Upper lobe of left lung (tissue), 6 donors: ENCODE data around the gene SRGAP3. TPM values are rescaled to one million over a fixed set of nuclear protein-coding genes. Genes with fewer than 3 reads are reported as not detected.

Experiments used
- ATAC-seq, 2 donors: fragments of 200-7000 bp; cut with Tn5 transposase; one replicate each; pipeline ENCODE4 v1.9.1; 2022; ENCODE audit warnings: mild to moderate bottlenecking in 2 of 2, moderate library complexity in 2 of 2; ENCODE audit not compliant: low FRiP score in 2 of 2
- DNase-seq, 2 donors: peaks; one replicate each; pipeline ENCODE4 v3.0.0-alpha.2; 2019 to 2020
- H3K27ac ChIP-seq, 4 donors: fragments of 200-600 bp; sonication (generic); one replicate each; pipeline ENCODE4 v1.5.1; 2016 to 2019
- H3K27me3 ChIP-seq, 4 donors: fragments of 200-600 bp; sonication (generic); one replicate each; pipeline ENCODE4 v1.5.1; 2017 to 2019
- H3K36me3 ChIP-seq, 4 donors: fragments of 200-600 bp; sonication (generic); one replicate each; pipeline ENCODE4 v1.5.1; 2016 to 2019
- H3K4me1 ChIP-seq, 4 donors: fragments of 200-600 bp; sonication (generic); one replicate each; pipeline ENCODE4 v1.5.1; 2018 to 2019
- H3K4me3 ChIP-seq, 4 donors: fragments of 200-600 bp; sonication (generic); one replicate each; pipeline ENCODE4 v1.5.1; 2017 to 2019; ENCODE audit warnings: mild to moderate bottlenecking in 2 of 4, moderate library complexity in 1 of 4
- H3K9me3 ChIP-seq, 4 donors: fragments of 200-600 bp; sonication (generic); one replicate each; pipeline ENCODE4 v1.5.1; 2018 to 2019
- EP300 ChIP-seq, 4 donors: sonication (generic); formaldehyde crosslinking; IDR thresholded peaks; one replicate each; pipeline ENCODE4 v1.5.1; 2017; ENCODE audit warnings: antibody characterized with exemption in 4 of 4, control low read depth in 2 of 4
- POLR2A ChIP-seq, 4 donors: fragments of 450-650 bp; IDR thresholded peaks; one replicate each; pipeline ENCODE4 v1.5.1; 2016 to 2017; ENCODE audit warnings: antibody characterized with exemption in 4 of 4, mild to moderate bottlenecking in 2 of 4
- POLR2AphosphoS5 ChIP-seq, 2 donors: sonication (generic); formaldehyde crosslinking; IDR thresholded peaks; one replicate each; pipeline ENCODE4 v1.5.1; 2017; ENCODE audit warnings: antibody characterized with exemption in 2 of 2
- WGBS, 2 donors: methylation state at CpG; one replicate each; pipeline ENCODE4 v1.1.5; 2017 to 2018; 5-methylcytosine and 5-hydroxymethylcytosine counted together
- total RNA-seq, 6 donors: library from RNA; depleted of rRNA in 4 of 6; stranded (reverse); fragments of >200 nt in 4 of 6; gene quantifications; one replicate each; pipeline versions ENCODE4 v1.1.0 to v1.2.1, GENCODE V29; 2016 to 2021
- TF ChIP-seq, protein P1 (sequence below), 6 experiments: fragments of 450-650 bp in 4 of 6; fragments of 200-600 bp in 2 of 6; sonication (generic) in 2 of 6; IDR thresholded peaks; one replicate each; pipeline ENCODE4 v1.5.1; 2016 to 2019; ENCODE audit warnings: antibody characterized with exemption in 6 of 6
- donor health status: DM: no; HTN: no; CAD: no; lungs with moderate emphysema.
- donor health status: DM: no; HTN: yes; CAD: no; lungs with severe emphysema.

The SRGAP3 gene
- total RNA-seq, 6 donors from 2014 or later: 4.6 to 29.6 (median 11.4) TPM

DNA sequence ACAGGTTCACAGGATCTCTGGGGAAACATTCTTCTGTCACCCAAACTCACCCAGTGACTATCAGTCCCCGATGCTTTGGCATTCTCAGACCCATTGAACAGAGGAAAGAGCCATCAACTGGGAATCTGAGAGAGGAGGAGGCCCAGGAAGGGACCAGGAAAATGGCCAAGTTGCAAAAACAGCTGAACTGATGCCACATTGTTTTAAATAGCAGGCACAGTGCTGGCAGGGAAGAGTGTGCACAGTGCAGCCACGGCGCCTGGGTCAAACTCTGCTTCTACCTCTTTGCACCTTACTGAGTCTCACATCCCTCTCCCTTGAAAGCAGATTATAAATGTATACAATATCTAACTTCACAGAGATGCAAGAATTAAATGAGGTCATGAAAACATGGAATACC lies 66.4 kb downstream of the SRGAP3 start:
- H3K9me3 ChIP-seq: no peaks in the 10 kb centered on the region
- H3K36me3 ChIP-seq: no peaks in the 10 kb centered on the region
- TF ChIP-seq POLR2A (IDR thresholded peaks at IDR 0.05) (no peak), EP300 (IDR thresholded peaks at IDR 0.05) (no peak), POLR2AphosphoS5 (IDR thresholded peaks at IDR 0.05) (no peak)
- H3K27me3 ChIP-seq: no peaks in the 10 kb centered on the region
- H3K27ac ChIP-seq: no peak overlapping the region
- no peak overlapping the region for H3K4me3 ChIP-seq
- H3K4me1 ChIP-seq: peaks cover 0 to 7% (median 5%) of the 10 kb centered on the region in 4 donors
- WGBS, 2 donors: 71 to 72% methylated on average over 3 of the region's 3 CpGs
- no peak for ATAC-seq
- no peak for DNase-seq

DNA sequence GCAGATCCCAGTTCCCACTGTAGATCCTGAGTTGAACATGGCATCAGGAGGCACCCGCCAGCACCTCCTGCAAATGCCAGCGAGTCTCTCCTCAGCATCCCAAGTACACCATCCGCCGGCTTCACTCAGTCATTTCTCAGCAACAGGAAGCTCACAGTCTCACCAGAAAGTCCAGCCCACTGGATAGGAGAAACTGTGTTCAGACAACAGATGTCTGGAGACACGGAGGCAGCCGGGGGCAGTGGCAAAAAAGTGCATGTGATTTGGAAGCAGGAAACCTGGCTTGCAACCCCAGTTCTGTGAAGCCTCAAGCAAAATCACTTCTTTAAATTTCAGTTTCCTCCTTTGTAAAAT lies 68.7 kb downstream of the SRGAP3 start:
- Histone ChIP-seq H3K4me1 (peaks cover 0 to 7% (median 5%) of the 10 kb centered on the region in 4 donors), H3K9me3 (no peaks in the 10 kb centered on the region), H3K27me3 (no peaks in the 10 kb centered on the region), H3K27ac (no peak overlapping the region), H3K4me3 (no peak overlapping the region), H3K36me3 (no peaks in the 10 kb centered on the region)
- ATAC-seq (no peak), DNase-seq (no peak)
- TF ChIP-seq, protein P1, sequence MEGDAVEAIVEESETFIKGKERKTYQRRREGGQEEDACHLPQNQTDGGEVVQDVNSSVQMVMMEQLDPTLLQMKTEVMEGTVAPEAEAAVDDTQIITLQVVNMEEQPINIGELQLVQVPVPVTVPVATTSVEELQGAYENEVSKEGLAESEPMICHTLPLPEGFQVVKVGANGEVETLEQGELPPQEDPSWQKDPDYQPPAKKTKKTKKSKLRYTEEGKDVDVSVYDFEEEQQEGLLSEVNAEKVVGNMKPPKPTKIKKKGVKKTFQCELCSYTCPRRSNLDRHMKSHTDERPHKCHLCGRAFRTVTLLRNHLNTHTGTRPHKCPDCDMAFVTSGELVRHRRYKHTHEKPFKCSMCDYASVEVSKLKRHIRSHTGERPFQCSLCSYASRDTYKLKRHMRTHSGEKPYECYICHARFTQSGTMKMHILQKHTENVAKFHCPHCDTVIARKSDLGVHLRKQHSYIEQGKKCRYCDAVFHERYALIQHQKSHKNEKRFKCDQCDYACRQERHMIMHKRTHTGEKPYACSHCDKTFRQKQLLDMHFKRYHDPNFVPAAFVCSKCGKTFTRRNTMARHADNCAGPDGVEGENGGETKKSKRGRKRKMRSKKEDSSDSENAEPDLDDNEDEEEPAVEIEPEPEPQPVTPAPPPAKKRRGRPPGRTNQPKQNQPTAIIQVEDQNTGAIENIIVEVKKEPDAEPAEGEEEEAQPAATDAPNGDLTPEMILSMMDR (IDR thresholded peaks at IDR 0.05): no peak
- no peak for TF ChIP-seq EP300 (IDR thresholded peaks at IDR 0.05)
- no peak for TF ChIP-seq POLR2A (IDR thresholded peaks at IDR 0.05)
- no peak for TF ChIP-seq POLR2AphosphoS5 (IDR thresholded peaks at IDR 0.05)
- 47 to 61% methylated on average over 4 to 6 of the region's 6 CpGs for WGBS, 2 donors

DNA sequence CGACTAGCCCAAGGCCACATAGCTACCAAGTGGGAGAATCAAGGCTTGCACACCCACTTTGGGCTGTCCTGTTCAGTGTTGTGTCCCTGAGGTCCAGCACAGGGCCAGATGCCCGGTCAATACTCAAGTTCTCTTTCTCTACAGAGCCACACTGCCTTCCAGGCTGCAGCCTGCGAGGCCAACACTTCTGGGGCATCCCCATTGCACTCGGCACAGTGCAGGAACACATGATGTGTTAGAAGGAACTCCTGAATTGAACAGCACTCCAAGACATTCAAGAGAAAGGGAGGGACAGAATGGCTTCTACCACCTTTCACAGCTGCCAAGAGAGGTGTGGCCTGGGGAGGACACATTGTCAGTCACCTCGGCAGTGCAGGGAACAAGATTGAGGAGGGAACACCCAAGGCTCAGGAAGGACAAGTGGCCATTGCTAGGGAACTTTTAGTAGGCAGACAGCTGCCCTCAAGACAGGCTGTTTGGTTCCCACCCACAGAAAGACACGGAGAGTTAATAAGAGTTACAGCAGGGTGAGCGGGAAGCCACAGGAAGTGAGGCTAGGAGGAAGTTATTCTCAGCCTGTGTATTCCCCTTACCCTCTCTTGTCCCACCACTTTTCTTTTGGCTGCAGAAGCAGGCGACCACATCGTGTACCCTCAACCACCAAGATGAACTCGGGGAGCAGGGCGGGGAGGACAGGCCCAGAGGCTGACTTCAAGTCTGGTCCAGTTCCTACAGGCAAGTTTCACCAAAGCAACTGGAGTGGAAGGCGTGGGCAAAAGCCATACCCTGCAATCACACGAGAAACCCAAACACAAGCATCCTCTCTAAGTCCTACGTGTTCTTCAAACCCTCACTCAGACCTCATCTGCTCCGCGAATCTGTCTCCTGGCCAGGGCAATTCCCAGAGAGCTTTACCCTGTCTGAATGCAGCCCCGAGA lies 69.4 kb downstream of the SRGAP3 start:
- Histone ChIP-seq H3K4me1 (peaks cover 0 to 10% (median 6%) of the 10 kb centered on the region in 4 donors), H3K4me3 (peak overlapping the region in 1 of 4 donors; percentile 10), H3K9me3 (no peaks in the 10 kb centered on the region), H3K27me3 (no peaks in the 10 kb centered on the region), H3K36me3 (no peaks in the 10 kb centered on the region), H3K27ac (peak overlapping the region in 1 of 4 donors; percentile 39)
- ATAC-seq: no peak
- DNase-seq: no peak
- WGBS, 2 donors: 55 to 63% methylated on average over 17 of the region's 17 CpGs
- TF ChIP-seq EP300 (IDR thresholded peaks at IDR 0.05) (no peak), POLR2AphosphoS5 (IDR thresholded peaks at IDR 0.05) (no peak), POLR2A (IDR thresholded peaks at IDR 0.05) (no peak)
- TF ChIP-seq, protein P1 (IDR thresholded peaks at IDR 0.05): no peak

DNA sequence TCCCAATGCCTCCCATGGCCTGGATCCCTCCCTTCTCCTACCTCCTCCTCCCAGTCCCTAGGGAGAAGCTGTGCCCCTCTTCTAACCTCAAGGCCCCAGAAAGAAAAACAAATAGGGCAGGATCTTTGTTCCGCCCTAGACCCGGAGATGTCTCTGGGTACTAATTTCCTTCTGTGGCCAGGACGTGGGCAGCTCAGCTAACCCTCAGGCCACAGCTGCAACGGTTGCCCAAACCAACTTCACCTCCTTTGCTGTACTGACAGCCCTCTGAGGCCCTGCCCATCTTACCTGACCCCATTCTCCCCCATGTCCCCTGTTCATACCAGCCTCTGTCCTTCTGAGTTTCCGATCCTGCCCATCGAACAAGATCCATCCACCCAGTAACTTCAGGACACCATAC lies 70.7 kb downstream of the SRGAP3 start:
- no peak for DNase-seq
- no peak overlapping the region for H3K27ac ChIP-seq
- 52 to 66% methylated on average over 6 of the region's 6 CpGs for WGBS, 2 donors
- no peaks in the 10 kb centered on the region for H3K36me3 ChIP-seq
- no peak for ATAC-seq
- H3K4me3 ChIP-seq: no peak overlapping the region
- H3K4me1 ChIP-seq: peaks cover 0 to 11% (median 6%) of the 10 kb centered on the region in 4 donors
- H3K9me3 ChIP-seq: no peaks in the 10 kb centered on the region
- no peaks in the 10 kb centered on the region for H3K27me3 ChIP-seq
- TF ChIP-seq POLR2A (IDR thresholded peaks at IDR 0.05): no peak
- no peak for TF ChIP-seq EP300 (IDR thresholded peaks at IDR 0.05)
- no peak for TF ChIP-seq POLR2AphosphoS5 (IDR thresholded peaks at IDR 0.05)
- TF ChIP-seq, protein P1 (IDR thresholded peaks at IDR 0.05): no peak

DNA sequence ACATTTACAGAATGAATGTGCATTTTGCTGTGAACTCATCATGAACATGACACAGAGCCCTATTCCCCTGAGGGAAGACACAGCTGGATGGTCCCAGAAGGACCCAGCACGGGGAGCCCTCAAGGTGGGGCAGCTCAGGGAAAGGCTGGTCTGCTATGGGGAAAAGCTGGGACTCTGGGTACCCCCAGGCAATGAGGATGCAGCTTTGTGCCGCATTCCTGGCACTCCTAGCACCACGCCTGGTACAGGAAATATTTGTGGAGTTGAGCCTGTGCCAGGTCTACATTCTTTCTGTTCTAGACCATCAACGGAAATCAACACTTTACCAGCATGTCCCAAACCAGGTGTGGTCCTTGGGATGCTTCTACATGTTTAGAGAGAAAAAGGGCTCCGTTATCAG lies 74.0 kb downstream of the SRGAP3 start:
- WGBS, 2 donors: 44 to 53% methylated on average over 4 to 5 of the region's 5 CpGs
- no peak for TF ChIP-seq POLR2A (IDR thresholded peaks at IDR 0.05)
- peak in 1 of 4 donors; percentile 8 for TF ChIP-seq EP300 (IDR thresholded peaks at IDR 0.05)
- no peak for TF ChIP-seq POLR2AphosphoS5 (IDR thresholded peaks at IDR 0.05)
- H3K4me3 ChIP-seq: no peak overlapping the region
- ATAC-seq (peak in 1 of 2 donors; percentile 53), DNase-seq (peak in 1 of 2 donors; percentile 36)
- H3K4me1 ChIP-seq: peaks cover 0 to 11% (median 4%) of the 10 kb centered on the region in 4 donors
- H3K27me3 ChIP-seq: no peaks in the 10 kb centered on the region
- H3K9me3 ChIP-seq: no peaks in the 10 kb centered on the region
- H3K36me3 ChIP-seq: no peaks in the 10 kb centered on the region
- no peak overlapping the region for H3K27ac ChIP-seq
